Measurements from ENCODE around the gene VPS51.
A peak's percentile ranks its signal among the peaks of the same experiment; 100 is the strongest.

The VPS51 gene

GRCh38 chr11:65121865-65122696 is 26.1 kb downstream of the VPS51 start, which contains the start of the genes FAU and MRPL49:
FAU (minus strand) TSS chr11:65122134; CDS start chr11:65121813, 321 bp downstream.
MRPL49 (plus strand) TSS chr11:65122321; CDS start chr11:65122347, 26 bp downstream.
- DNase-seq, result peak; percentile 92 to 99 (median 98)

GRCh38 chr11:65124480-65125196 is 28.6 kb downstream of the VPS51 start:
- DNase-seq, result no peak

GRCh38 chr11:65125197-65126056 is 29.4 kb downstream of the VPS51 start:
- no peak for DNase-seq

- no peak for DNase-seq
Measured at GRCh38 chr11:65126624-65127274, 30.7 kb downstream of the VPS51 start.

- DNase-seq, result no peak
Measured at GRCh38 chr11:65127473-65128181, 31.6 kb downstream of the VPS51 start.

- no peak for DNase-seq
Measured at GRCh38 chr11:65128182-65129145, 32.5 kb downstream of the VPS51 start.

- DNase-seq, result no peak
Measured at GRCh38 chr11:65129649-65130441, 33.8 kb downstream of the VPS51 start.

- DNase-seq, result no peak
Measured at GRCh38 chr11:65130631-65131416, 34.8 kb downstream of the VPS51 start.

- no peak for DNase-seq
Measured at GRCh38 chr11:65131417-65131776, 35.4 kb downstream of the VPS51 start.

- no peak for DNase-seq
Measured at GRCh38 chr11:65131895-65132237, 35.9 kb downstream of the VPS51 start.

GRCh38 chr11:65132238-65132987 is 36.4 kb downstream of the VPS51 start:
- DNase-seq, result no peak

- peak in 3 of 6 experiments; percentile 15 to 48 (median 25) for DNase-seq
Measured at GRCh38 chr11:65132988-65133700, 37.1 kb downstream of the VPS51 start.

GRCh38 chr11:65133724-65134123 is 37.7 kb downstream of the VPS51 start:
- DNase-seq, result no peak

GRCh38 chr11:65134240-65134951 is 38.4 kb downstream of the VPS51 start, which contains the start of gene SYVN1:
SYVN1 (minus strand) TSS chr11:65134519; CDS start chr11:65133601, 918 bp downstream.
- DNase-seq, result peak; percentile 83 to 97 (median 88)

- DNase-seq, result peak; percentile 81 to 97 (median 88)
Measured at GRCh38 chr11:65134952-65135632, 39.1 kb downstream of the VPS51 start.

- DNase-seq, result peak in 1 of 6 experiments; percentile 50
Measured at GRCh38 chr11:65135633-65136145, 39.7 kb downstream of the VPS51 start.
